Subcutaneous adipose tissue (tissue), 4 donors: ENCODE measurements around the gene TMEM132A. TPM values are rescaled to one million over a fixed set of nuclear protein-coding genes. Genes with fewer than 3 reads are reported as not detected.

ENCODE experiments used
- total RNA-seq, 4 donors: library from RNA; depleted of rRNA; stranded (reverse); fragments of >200 nt; gene quantifications; one replicate each; pipeline ENCODE4 v1.1.0, GENCODE V29; 2016
- TF ChIP-seq, protein P1 (sequence below): fragments of 450-650 bp; IDR thresholded peaks from one replicate; pipeline ENCODE4 v1.5.1; 2016; ENCODE audit warnings: low read depth, mild to moderate bottlenecking, control low read depth, antibody characterized with exemption, moderate library complexity

Gene TMEM132A
- total RNA-seq, 4 donors from 2014 or later: 0.51 to 3.0 (median 1.3) TPM

DNA sequence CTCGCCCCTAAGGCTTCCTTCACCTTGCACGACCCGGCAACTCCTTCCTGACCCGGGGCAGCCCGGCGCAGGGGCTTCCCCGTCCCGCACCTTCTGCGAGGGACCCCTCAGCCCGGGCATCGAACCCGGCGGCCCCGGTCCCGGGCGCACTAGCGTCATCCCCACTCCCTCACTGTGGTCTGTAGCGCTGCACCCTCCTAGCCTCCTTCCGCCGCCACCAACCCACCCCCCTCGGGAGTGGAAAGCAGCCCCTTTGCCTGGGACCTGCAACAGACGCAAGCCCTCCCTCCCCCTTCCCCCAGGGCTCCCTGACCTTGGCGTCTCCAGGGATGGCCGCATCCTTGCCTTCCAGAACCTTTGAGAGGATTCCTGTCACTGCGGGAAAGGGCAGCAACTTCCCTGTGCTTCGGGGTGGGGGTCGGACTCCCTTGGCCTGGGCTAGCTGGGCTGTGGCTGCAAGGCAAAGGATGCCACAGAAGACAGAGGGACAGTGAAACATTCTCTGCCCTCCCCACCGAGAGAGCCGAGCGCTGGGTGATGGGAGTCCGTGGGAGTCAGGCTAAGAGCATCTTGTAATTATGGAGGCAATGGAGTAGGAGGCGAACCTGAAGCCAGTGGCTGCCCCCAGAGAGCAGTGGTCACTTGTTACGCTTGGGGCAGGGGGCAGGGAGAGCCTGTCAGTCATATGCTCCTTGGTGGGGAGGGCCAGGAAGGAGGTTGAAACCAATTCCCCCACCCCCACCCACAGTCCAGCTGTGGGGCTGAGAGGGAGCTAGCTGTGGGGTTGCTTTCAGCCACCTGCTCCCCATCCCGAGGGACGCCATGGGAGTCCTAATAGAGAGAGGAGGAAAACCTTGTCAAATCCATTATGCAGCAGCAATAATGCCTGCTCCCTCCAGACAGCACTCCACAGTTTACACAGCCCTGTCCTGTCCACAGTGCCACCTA lies 920 bp downstream of the TMEM132A start:
- TF ChIP-seq, protein P1, sequence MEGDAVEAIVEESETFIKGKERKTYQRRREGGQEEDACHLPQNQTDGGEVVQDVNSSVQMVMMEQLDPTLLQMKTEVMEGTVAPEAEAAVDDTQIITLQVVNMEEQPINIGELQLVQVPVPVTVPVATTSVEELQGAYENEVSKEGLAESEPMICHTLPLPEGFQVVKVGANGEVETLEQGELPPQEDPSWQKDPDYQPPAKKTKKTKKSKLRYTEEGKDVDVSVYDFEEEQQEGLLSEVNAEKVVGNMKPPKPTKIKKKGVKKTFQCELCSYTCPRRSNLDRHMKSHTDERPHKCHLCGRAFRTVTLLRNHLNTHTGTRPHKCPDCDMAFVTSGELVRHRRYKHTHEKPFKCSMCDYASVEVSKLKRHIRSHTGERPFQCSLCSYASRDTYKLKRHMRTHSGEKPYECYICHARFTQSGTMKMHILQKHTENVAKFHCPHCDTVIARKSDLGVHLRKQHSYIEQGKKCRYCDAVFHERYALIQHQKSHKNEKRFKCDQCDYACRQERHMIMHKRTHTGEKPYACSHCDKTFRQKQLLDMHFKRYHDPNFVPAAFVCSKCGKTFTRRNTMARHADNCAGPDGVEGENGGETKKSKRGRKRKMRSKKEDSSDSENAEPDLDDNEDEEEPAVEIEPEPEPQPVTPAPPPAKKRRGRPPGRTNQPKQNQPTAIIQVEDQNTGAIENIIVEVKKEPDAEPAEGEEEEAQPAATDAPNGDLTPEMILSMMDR: no peak

GRCh38 chr11:60925868-60926267 lies 1.6 kb downstream of the TMEM132A start:
- TF ChIP-seq, protein P1: no peak

DNA sequence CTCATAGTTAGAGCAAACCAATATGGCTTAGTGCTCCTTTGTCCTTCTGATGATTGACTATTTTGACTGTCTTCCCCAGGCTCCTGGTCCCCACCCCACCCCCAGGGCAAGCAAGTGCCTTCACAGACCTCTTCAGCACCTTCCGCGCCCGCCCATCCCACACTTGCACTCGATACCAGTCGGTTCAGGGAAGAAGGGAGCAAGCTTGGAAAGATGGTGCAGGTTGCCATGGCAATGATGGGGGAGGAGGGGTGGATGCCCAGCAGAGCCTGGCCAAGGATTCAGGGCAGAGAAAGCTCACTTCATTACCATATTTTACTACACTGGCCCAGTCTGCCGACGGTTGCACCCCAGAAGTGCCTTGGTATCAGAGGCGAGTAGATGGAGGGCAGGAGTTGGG lies 2.2 kb downstream of the TMEM132A start:
- TF ChIP-seq, protein P1: no peak

GRCh38 chr11:60927061-60927592 lies 2.9 kb downstream of the TMEM132A start:
- TF ChIP-seq, protein P1: no peak

DNA sequence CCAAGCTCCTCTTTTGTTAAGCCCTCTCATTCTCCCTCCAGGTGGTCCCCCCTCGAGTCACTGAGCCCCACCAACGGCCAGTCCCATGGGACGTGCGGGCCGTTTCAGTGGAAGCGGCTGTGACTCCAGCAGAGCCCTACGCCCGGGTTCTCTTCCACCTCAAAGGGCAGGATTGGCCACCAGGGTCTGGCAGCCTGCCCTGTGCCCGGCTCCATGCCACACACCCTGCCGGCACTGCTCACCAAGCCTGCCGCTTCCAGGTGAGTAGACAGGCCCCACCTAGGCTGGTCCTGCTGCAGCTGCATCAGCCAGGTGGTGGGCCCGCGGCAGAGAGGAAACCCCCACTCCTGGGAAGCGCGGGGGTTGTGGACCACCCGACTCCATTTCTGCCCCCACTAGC lies 3.3 kb downstream of the TMEM132A start:
- TF ChIP-seq, protein P1: no peak

DNA sequence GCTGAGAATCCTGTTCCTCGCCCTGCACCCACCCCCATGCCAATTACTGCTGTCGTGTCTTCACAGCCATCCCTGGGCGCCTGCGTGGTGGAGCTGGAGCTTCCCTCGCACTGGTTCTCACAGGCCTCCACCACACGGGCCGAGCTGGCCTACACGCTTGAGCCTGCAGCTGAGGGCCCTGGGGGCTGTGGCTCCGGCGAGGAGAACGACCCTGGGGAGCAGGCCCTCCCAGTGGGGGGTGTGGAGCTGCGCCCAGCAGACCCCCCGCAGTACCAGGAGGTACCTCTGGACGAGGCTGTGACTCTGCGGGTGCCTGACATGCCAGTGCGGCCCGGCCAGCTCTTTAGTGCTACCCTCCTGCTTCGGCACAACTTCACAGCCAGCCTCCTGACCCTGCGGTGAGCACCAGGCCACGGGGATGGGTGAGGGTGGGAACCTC lies 4.3 kb downstream of the TMEM132A start:
- TF ChIP-seq, protein P1: no peak

DNA sequence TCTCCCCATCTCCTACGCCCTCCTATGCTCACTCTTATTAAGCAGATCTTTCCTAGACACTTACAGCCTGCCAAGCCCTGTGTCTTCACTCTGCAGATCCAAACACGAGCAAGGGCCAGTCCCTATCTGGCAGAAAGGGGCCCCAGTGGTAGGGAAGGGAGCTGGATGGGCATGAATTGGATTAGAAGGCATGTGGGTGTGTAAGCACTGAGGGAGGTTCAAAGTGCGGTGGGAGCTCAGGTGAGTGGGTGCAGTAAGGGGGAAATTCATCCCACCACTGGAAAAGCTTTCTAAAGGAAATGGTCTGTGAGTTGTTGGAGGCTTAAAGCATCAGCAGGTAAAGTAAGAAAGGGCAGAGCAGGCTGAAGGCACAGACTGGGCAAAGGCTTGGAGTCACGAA lies 5.5 kb downstream of the TMEM132A start:
- TF ChIP-seq, protein P1: no peak
